Parathyroid adenoma (tissue), 2 donors: ENCODE data around the gene HEXIM1.

Experiments
- H2AFZ ChIP-seq: fragments of 300-600 bp; sonication (generic); one replicate; pipeline ENCODE4 v1.7.0; 2017; ENCODE audit warnings: antibody characterized with exemption, mild to moderate bottlenecking
- H3K27ac ChIP-seq: fragments of 300-600 bp; sonication (generic); one replicate; pipeline ENCODE4 v1.7.0; 2017
- H3K27me3 ChIP-seq: fragments of 300-600 bp; sonication (generic); one replicate; pipeline ENCODE4 v1.7.0; 2017; ENCODE audit warnings: low read length; ENCODE audit not compliant: control insufficient read depth, insufficient read depth
- H3K36me3 ChIP-seq: fragments of 300-600 bp; sonication (generic); one replicate; pipeline ENCODE4 v1.7.0; 2017; ENCODE audit warnings: low read length; ENCODE audit not compliant: control insufficient read depth, insufficient read depth
- H3K4me1 ChIP-seq: fragments of 300-600 bp; sonication (generic); one replicate; pipeline ENCODE4 v1.7.0; 2017; ENCODE audit warnings: control low read depth
- H3K4me2 ChIP-seq: fragments of 300-600 bp; sonication (generic); one replicate; pipeline ENCODE4 v1.7.0; 2017; ENCODE audit warnings: low read length
- H3K4me3 ChIP-seq: fragments of 300-600 bp; sonication (generic); one replicate; pipeline ENCODE4 v1.7.0; 2017; ENCODE audit warnings: low read depth, low read length
- H3K79me2 ChIP-seq: fragments of 300-600 bp; sonication (generic); one replicate; pipeline ENCODE4 v1.7.0; 2017; ENCODE audit warnings: control low read depth
- H3K9ac ChIP-seq: fragments of 300-600 bp; sonication (generic); one replicate; pipeline ENCODE4 v1.7.0; 2017; ENCODE audit warnings: mild to moderate bottlenecking
- H3K9me3 ChIP-seq: fragments of 300-600 bp; sonication (generic); one replicate; pipeline ENCODE4 v1.7.0; 2017; ENCODE audit warnings: low read length; ENCODE audit not compliant: control insufficient read depth
- TF ChIP-seq, protein P1 (sequence below): fragments of 300-600 bp; sonication (generic); IDR thresholded peaks from one replicate; pipeline ENCODE4 v1.7.0; 2017; ENCODE audit warnings: antibody characterized with exemption, mild to moderate bottlenecking
- donor health status: primary hyperparathyroidism.

The HEXIM1 gene, protein sequence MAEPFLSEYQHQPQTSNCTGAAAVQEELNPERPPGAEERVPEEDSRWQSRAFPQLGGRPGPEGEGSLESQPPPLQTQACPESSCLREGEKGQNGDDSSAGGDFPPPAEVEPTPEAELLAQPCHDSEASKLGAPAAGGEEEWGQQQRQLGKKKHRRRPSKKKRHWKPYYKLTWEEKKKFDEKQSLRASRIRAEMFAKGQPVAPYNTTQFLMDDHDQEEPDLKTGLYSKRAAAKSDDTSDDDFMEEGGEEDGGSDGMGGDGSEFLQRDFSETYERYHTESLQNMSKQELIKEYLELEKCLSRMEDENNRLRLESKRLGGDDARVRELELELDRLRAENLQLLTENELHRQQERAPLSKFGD

DNA sequence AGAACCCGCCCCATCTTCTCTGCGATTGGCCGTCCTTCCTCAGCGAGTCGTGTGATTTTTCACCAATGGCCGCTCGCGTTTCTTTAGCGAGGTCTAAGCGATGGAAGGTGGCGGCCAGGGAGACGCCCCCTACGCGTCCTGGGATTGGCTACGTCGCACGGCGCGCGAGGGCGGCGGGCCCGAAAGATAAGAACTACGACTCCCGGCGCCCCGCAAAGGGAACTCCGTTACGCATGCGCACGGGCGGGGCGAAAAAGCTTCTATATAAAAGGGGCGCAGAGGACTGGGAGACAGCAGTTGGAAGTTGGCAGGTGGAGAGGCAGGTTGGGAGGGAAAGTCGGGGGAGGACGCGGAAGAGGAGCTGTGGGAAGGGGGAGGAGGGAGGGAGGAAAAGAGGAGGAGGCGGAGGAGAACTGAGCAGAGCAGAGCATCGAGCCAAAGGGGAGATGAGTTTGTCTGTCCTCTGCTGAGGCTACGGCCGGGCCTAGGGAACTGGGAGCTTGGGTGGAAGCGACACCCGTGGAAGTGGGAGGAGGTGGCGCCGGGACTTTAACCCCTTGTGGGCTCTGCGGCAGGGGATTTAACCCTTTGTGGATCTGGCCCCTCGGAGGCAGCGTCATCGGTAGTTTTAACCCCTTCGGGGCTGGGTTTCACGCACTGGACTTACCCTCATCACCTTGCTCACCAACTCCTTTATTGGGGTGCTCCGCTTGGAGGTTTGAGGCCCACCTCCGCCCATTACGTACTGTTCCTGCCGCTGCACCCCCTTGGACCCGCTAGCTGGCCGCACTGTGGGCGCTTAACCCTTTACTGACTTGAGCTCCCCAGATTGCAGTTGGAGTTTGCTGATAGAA lies at the start of gene HEXIM1:
HEXIM1 (plus strand) TSS at position 293 of the 854 bp plus-strand sequence. CDS start 716 bp downstream, outside the sequence.
- Histone ChIP-seq H3K9me3 (no peaks in the 10 kb centered on the region), H2AFZ (peak within 1 kb of the TSS; percentile 84), H3K4me3 (peak within 1 kb of the TSS; percentile 89), H3K27me3 (no peaks in the 10 kb centered on the region), H3K36me3 (no peaks in the 10 kb centered on the region), H3K27ac (peak within 1 kb of the TSS; percentile 100), H3K79me2 (peaks cover 14% of the 10 kb centered on the region), H3K4me1 (peaks cover 5% of the 10 kb centered on the region), H3K4me2 (peak within 1 kb of the TSS; percentile 87), H3K9ac (peak within 1 kb of the TSS; percentile 98)
- TF ChIP-seq, protein P1, sequence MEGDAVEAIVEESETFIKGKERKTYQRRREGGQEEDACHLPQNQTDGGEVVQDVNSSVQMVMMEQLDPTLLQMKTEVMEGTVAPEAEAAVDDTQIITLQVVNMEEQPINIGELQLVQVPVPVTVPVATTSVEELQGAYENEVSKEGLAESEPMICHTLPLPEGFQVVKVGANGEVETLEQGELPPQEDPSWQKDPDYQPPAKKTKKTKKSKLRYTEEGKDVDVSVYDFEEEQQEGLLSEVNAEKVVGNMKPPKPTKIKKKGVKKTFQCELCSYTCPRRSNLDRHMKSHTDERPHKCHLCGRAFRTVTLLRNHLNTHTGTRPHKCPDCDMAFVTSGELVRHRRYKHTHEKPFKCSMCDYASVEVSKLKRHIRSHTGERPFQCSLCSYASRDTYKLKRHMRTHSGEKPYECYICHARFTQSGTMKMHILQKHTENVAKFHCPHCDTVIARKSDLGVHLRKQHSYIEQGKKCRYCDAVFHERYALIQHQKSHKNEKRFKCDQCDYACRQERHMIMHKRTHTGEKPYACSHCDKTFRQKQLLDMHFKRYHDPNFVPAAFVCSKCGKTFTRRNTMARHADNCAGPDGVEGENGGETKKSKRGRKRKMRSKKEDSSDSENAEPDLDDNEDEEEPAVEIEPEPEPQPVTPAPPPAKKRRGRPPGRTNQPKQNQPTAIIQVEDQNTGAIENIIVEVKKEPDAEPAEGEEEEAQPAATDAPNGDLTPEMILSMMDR, result no peak

DNA sequence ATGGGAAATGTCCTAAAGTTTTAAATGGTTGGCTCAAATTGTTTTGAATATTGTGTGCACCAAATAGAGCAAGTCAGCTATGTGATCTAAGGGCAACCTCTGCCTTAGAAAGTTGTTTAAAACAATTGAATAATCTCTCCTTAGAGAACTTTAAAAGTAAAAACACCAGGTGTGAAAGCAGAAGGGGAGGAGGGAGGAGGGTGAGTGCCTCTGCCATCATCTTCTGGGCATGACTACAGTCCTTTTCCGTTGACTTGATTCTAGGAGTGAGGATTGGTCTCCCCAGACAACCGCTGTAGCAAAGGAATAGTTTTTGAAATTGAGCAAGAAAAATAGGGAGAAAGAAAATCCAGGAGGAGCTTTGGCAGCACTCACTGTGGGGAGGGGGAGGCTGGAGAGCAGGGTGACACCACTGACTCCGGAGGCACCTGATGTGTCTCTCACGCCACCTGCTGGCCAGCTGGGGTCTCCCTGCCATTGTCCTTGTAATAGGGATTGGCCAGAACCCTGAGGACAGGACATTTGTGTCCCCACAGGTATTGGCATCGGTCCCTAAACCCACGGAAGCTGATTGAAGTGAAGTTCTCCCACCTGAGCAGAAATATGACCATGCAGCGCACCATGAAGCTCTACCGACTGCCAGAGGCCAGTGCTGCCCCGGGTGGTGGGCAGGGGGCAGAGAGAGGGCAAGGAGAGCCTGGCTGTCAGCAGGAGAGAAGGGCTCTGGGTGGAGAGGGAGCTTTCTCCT lies 49.2 kb upstream of the HEXIM1 start:
- Histone ChIP-seq H3K9ac (no peak overlapping the region), H3K79me2 (no peaks in the 10 kb centered on the region), H2AFZ (no peak overlapping the region), H3K27ac (no peak overlapping the region), H3K4me1 (no peaks in the 10 kb centered on the region), H3K4me2 (no peak overlapping the region), H3K36me3 (no peaks in the 10 kb centered on the region), H3K4me3 (no peak overlapping the region), H3K27me3 (no peaks in the 10 kb centered on the region), H3K9me3 (no peaks in the 10 kb centered on the region)
- TF ChIP-seq, protein P1, result peak; percentile 93

DNA sequence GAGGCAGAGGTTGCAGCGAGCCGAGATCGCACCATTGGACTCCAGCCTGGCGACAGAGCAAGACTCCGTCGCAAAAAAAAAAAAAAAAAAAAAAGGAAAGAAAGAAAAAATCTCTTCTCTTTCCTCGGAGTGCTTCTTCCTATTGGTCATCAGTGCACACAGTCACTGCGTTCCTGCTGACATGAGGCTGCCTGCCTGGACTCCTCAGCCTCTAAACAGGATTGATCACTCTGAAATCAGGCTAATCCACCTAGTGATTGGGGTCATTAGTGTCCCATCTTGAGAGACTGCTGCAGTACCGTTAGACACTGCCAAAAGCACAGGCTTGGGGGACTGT lies 46.8 kb upstream of the HEXIM1 start:
- no peaks in the 10 kb centered on the region for H3K79me2 ChIP-seq
- H3K27ac ChIP-seq, result no peak overlapping the region
- H3K4me2 ChIP-seq, result no peak overlapping the region
- H3K9ac ChIP-seq, result no peak overlapping the region
- H3K4me1 ChIP-seq, result no peaks in the 10 kb centered on the region
- no peaks in the 10 kb centered on the region for H3K9me3 ChIP-seq
- no peaks in the 10 kb centered on the region for H3K27me3 ChIP-seq
- H2AFZ ChIP-seq, result no peak overlapping the region
- no peaks in the 10 kb centered on the region for H3K36me3 ChIP-seq
- TF ChIP-seq, protein P1, result no peak
- H3K4me3 ChIP-seq, result no peak overlapping the region

DNA sequence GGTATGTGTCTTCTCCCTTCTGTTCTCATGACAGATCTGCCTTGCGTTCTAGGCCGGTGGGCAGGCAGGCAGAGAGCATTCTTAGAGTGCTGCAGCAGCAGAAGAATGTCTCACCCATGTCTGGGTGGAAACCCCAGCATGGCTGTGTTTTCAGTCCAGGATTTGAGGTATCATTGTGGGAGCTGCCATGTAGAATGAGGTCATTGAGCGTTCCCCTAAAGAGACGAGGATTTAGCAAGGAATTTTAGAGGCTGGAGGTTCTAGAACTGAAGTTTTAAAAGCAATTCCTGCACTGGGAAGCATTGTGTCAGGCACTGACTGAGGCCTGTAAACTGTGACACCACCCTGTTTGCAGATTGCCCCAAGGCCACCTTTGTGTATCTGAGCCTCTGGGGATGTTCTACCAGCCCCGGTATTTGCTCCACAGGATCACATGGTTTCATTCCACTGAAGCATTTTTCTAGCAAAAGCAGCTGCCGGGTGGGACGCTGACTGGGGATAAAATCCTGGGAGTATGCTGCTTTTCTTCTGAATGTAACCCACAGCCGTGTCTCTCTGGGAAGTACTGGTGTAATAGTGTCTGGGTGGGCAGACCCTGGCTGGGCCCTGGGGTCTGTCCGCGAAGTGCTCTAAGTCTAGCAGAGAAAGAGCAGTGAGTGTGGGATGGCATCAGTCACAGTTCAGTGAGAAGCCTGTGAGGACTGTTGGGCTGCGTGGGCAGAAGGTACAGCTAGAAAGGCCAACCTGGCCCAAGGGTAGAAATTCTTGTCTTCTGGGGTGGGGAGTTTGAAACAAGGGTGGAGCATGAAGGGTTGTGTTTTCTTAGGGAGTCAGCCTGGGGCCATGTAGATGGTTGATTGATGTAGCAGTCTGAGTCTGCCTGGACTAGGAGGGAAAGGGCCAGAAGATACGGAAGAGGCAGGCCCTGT lies 46.1 kb upstream of the HEXIM1 start:
- H3K4me1 ChIP-seq, result no peaks in the 10 kb centered on the region
- H3K27ac ChIP-seq, result no peak overlapping the region
- no peaks in the 10 kb centered on the region for H3K36me3 ChIP-seq
- no peaks in the 10 kb centered on the region for H3K9me3 ChIP-seq
- H3K4me2 ChIP-seq, result no peak overlapping the region
- TF ChIP-seq, protein P1, result no peak
- H3K27me3 ChIP-seq, result no peaks in the 10 kb centered on the region
- H3K9ac ChIP-seq, result no peak overlapping the region
- no peak overlapping the region for H2AFZ ChIP-seq
- no peaks in the 10 kb centered on the region for H3K79me2 ChIP-seq
- H3K4me3 ChIP-seq, result no peak overlapping the region
